GM21717 (cell line): Measurements from ENCODE around the gene CFTR.

ENCODE experiments used
- ATAC-seq: cut with Tn5 transposase; IDR thresholded peaks from one replicate; pipeline ENCODE4 v1.9.1; 2021; ENCODE audit warnings: mild to moderate bottlenecking, moderate library complexity; ENCODE audit not compliant: unreplicated experiment

CFTR gene

GRCh38 chr7:117640465-117640864 lies 160.6 kb downstream of the CFTR start:
- no peak for ATAC-seq

DNA sequence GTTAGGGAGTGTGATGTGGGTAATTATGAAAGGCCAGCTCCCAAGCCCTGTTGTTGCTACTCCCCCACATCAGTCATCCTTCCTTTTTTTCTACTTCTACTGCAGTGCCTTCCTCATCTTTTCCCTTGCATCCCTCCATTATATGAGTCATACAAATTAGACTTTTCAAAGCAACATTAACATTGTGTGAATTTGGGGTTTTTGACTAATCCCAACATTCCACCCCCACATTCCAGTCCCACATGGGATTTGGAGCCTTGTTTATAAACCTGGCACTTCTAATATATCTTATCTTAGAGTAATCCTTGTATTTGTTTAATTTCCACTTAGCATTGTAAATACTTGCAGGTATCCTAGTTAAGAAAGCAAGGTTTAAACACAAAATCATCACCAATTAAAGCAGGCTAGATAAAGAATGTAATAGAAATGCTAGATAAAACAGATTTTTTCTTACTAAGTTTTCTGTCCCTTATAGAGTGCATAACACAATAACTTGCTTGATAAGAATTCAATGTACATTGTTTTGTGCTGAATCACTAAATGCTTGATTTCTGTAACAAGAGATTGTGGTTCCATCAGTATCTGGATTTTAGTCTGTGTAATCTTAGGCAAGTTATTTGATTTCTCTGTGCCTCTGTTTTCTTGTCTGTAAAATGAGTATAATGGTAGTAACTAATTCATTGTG lies 165.8 kb downstream of the CFTR start:
- no peak for ATAC-seq

- ATAC-seq = no peak
These were observed 168.5 kb downstream of the CFTR start for GRCh38 chr7:117648203-117648866.

GRCh38 chr7:117652943-117653680 lies 173.3 kb downstream of the CFTR start:
- no peak for ATAC-seq

DNA sequence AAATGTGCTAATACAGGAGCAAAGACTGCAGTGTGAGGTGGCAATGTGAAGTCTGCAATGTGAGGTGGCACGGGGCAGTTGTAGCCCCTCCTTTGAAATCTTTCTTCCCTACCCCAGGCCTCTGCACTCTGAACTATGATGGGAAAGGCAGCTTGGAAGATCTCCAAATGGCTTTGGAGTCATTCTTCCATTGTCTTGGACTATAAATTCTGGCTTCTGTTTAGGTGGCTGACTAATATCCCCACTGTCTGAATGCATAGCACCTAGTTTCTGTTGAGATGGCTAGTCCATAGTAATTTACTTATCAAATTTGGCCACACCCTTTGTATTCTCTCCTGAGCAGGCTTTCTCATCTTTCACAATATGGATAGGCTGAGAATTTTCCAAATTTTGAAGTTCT lies 175.0 kb downstream of the CFTR start:
- no peak for ATAC-seq

DNA sequence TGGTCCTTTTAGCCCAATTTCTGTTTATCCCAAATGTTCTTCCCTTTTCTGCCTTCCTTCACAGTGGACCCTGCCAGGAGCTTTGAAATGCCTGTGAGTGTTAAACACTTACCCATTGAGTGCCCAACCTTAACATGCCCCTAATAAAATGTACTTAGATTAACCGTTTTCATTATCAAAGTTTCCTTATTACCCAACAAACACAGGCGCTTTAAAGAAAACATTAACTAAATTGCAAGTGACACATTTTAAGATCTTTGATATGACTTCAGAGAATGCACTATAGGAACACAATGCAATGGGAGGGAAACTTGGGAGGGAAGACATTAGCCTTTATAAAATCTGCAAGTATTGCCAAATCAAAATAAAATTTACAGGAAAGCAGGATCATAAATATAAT lies 177.0 kb downstream of the CFTR start:
- no peak for ATAC-seq

DNA sequence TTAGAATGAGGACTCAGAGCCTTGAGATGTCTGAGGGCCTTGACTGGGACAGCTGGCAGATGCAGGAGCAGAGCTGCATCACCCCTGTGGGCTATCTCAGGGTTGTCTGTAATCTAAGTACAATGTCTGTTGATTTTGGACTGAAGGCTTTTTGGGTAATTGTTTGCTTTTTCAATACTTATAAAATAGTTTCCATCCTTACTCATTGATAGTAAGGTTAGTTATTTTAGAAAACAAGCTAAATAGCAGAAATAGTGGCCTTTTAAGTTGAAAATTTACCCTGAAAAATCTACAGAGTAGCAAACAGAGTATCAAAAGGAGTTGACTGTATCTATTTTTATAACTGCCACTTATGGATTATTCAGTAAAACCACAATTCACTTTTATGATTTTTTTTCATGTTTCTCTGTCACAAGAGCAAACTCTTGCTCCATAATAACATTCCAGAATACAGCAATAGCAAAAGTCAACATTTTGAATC lies 179.7 kb downstream of the CFTR start:
- ATAC-seq = no peak

DNA sequence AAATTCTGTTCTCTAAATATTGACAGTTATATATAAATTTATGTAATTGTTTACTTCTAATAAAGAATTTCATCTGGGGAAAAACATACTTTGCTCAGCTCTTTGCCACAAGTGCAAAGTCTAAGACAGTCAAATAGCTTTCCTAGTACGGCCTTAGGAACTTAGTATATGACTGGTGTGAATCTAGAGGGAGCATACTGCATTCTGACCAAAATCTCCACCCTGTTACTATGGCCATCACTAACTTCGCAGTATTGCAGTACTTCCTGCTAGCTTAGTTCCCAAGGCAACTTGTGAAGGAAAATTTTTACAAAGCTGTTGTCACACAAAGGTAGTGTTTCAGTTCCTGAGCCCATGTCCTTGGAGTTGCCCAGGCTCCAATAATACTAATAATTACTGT lies 181.5 kb downstream of the CFTR start:
- no peak for ATAC-seq

DNA sequence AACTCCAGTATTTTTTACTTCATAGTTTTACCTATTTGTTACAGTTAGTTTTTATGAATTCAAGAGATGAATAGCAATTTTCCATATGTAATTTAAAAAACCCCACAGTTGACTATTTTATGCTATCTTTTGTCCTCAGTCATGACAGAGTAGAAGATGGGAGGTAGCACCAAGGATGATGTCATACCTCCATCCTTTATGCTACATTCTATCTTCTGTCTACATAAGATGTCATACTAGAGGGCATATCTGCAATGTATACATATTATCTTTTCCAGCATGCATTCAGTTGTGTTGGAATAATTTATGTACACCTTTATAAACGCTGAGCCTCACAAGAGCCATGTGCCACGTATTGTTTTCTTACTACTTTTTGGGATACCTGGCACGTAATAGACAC lies 184.2 kb downstream of the CFTR start:
- no peak for ATAC-seq

DNA sequence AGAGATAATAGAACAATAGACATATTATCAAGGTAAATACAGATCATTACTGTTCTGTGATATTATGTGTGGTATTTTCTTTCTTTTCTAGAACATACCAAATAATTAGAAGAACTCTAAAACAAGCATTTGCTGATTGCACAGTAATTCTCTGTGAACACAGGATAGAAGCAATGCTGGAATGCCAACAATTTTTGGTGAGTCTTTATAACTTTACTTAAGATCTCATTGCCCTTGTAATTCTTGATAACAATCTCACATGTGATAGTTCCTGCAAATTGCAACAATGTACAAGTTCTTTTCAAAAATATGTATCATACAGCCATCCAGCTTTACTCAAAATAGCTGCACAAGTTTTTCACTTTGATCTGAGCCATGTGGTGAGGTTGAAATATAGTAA lies 185.5 kb downstream of the CFTR start:
- no peak for ATAC-seq

DNA sequence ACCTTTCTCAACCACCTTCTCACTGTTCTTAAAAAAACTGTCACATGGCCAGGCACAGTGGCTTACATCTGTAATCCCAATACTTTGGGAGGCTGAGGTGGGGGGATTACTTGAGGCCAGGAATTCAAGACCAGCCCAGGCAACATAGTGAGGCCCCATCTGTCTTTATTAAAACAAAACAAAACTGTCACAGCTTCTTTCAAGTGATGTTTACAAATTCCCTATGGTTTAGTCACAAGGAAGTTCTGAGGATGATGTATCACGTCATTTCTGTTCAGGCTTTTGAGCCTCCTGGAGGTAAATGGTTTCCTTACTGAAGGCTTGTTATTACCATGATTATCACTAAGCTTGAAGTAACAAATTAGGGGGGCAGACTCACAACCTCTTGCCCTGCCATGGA lies 186.2 kb downstream of the CFTR start:
- ATAC-seq = no peak

DNA sequence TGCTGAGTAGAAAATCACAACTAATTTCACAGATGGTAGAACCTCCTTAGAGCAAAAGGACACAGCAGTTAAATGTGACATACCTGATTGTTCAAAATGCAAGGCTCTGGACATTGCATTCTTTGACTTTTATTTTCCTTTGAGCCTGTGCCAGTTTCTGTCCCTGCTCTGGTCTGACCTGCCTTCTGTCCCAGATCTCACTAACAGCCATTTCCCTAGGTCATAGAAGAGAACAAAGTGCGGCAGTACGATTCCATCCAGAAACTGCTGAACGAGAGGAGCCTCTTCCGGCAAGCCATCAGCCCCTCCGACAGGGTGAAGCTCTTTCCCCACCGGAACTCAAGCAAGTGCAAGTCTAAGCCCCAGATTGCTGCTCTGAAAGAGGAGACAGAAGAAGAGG lies 186.9 kb downstream of the CFTR start:
- no peak for ATAC-seq

DNA sequence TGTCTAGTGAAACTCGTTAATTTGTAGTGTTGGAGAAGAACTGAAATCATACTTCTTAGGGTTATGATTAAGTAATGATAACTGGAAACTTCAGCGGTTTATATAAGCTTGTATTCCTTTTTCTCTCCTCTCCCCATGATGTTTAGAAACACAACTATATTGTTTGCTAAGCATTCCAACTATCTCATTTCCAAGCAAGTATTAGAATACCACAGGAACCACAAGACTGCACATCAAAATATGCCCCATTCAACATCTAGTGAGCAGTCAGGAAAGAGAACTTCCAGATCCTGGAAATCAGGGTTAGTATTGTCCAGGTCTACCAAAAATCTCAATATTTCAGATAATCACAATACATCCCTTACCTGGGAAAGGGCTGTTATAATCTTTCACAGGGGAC lies 187.6 kb downstream of the CFTR start:
- ATAC-seq = no peak

GRCh38 chr7:117669818-117670217 lies 190.0 kb downstream of the CFTR start:
- ATAC-seq = no peak

DNA sequence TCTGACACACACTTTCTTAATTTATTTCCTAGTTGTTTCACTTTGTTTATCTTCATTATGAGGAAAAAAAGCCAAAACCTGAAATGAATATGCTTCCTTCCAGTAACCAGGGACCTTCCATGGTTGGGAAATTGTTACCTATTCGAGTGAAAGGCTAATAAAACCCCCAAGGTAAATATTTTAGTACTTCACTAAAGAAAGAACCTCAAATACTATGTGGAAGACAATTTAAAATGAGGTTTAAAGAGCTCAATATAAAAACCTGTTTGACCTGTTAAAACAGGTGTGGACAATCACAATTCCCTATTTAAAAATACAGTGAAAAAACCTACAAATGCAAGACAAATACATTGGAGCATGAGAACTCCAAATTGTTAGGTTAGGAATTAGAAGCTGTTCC lies 192.6 kb downstream of the CFTR start:
- no peak for ATAC-seq

DNA sequence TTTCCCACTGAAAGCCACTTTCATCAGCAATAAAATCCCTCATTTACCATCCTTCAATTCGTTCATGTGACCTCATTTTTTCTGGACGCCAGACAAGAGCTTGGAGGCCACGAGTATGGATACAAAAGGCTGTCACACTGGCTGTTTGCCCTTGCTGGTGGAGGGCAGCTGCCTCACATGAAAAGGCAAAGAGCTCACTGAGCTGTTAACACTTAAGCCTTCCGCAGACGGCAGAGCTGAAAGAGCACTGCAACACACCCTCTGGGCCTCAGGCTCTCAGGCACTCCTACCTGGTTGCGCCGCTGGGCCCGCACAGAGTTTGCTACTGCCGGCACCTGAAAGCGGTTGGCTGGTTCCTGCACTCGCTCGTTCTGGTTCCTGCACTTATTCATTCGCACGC lies 193.5 kb downstream of the CFTR start:
- no peak for ATAC-seq

DNA sequence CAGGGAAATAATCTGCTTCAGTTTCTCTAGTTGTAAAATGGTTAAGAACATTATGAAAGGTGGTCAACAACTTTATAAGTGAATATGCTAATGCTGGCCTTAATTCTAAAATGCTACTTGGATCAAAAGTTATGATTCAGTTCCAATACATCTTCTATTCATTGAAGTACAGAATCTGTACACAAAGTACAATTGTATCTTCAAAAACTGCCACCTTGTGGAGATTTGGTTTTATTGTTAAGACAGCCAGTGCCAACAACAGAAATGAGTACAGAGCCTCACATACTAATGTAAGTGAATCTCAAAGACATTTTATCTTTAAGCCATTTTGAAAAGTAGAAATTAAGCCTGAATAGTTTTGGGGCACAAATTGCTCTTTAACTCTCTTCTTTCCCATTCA lies 194.0 kb downstream of the CFTR start:
- ATAC-seq = no peak

- no peak for ATAC-seq
These were observed 194.8 kb downstream of the CFTR start for GRCh38 chr7:117674617-117675016.

- no peak for ATAC-seq
These were observed 195.9 kb downstream of the CFTR start for GRCh38 chr7:117675497-117676435.

DNA sequence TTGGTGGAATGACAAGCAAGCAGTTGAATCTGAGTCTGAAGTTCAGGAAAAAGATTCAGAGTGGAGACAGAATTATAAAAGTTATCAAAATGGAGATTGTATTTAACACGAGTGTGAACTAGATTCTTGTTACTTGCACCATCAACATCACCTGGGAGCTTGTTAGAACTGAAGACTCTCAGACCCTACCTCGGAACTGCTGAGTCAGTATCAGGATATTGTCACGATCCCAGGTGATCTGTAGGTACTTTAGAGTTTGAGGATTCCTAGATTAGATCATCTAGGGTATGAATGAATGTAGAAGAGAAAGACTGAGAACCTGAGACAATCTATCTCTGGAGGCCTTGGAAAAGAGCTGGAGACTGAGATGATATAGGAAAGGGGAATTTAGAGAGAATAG lies 199.3 kb downstream of the CFTR start:
- ATAC-seq = no peak
